ENCODE measurements around the gene ZNF787. TPM values are rescaled to one million over a fixed set of nuclear protein-coding genes. Genes with fewer than 3 reads are reported as not detected.

ZNF787 gene
- total and polyA plus RNA-seq, 2 of the 4 experiments (the other 2 are of a cell fraction): 4.8 to 11.2 TPM

DNA sequence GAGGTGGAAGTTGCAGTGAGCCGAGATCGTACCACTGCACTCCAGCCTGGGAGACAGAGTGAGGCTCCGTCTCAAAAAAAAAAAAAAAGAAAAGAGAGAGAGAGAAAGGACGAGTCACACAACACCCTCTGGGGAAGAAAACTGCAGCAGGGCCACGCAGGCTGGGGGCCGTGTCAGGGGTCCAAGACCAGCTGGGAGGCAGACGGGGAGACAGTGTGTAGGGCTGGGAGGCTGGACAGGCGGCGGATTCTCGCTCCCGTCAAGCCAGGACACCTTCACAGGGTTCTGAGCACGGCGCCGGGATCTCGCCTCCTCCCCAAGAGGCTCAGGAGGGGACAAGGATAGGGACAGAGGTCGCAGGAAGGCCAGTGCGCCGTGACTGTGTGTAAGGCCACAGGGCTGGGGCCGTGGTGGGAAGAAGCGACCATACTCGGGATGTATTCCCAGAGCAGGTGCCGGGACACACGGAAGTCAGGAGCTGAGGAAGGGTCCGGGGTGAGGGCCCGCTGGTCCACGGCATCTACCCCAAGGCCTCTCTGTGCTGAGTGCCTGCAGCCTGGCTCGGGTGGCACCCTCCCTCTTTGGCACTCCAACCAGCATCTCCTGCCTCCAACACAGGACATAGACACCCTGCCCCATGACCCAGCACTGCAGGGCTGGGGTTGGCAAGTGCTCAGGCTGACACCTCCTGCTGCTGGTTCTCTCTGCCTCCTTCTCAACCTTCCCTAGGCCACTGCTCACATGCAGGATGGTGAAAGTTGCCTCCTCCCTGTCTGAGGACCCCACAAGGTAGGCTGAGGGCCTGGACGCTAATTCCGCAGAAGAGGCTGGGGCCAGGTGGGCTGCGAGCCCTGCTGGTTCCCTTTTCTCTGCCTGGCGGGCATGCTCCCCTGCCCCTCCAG lies 21.2 kb downstream of the ZNF787 start:
- ATAC-seq (ENCODE audit: low read depth): no peak
- POLR2A ChIA-PET (ENCODE audit: unreplicated experiment): no interaction called here

More for the DNA sequence above, 21.2 kb downstream of the ZNF787 start:
- H4K5ac ChIP-seq (ENCODE audit: low read depth, low read length): no peak overlapping the region
- H2AK9ac ChIP-seq (replicated peaks; ENCODE audit: low read depth, low read length, poor library complexity): no peak overlapping the region
- peaks cover 47% of the 10 kb centered on the region for H3K36me3 ChIP-seq (ENCODE audit: control insufficient read depth, insufficient read depth, low read length)
- no peak overlapping the region for H2BK15ac ChIP-seq (ENCODE audit: low read depth, low read length)
- H3K14ac ChIP-seq (replicated peaks; ENCODE audit: low read depth, low read length): no peak overlapping the region
- peaks cover 35% of the 10 kb centered on the region for H4K20me1 ChIP-seq (ENCODE audit: insufficient read depth, low read length)
- in situ Hi-C loops (cut with MboI; ENCODE audit: low sequenced_read_pairs): no loop called here
- no peaks in the 10 kb centered on the region for H3K9me3 ChIP-seq (ENCODE audit: control insufficient read depth, insufficient read depth, low read length)
- no peak overlapping the region for H3K56ac ChIP-seq (ENCODE audit: extremely low read depth, insufficient read depth, low read length)
- CTCF ChIA-PET: no interaction called here
- no peak overlapping the region for H3K27ac ChIP-seq (ENCODE audit: insufficient read depth, low read length)
- TF ChIP-seq CHD1 (IDR thresholded peaks at IDR 0.05; ENCODE audit: low read depth, low read length): no peak
- TF ChIP-seq SMC3 (IDR thresholded peaks at IDR 0.05; ENCODE audit: low read depth, low read length): no peak
- TF ChIP-seq NFE2L2 (IDR thresholded peaks at IDR 0.05; ENCODE audit: low read depth, low read length): no peak
- no peak for TF ChIP-seq BHLHE40 (IDR thresholded peaks at IDR 0.05; ENCODE audit: low read depth, low read length)
- TF ChIP-seq MAZ (IDR thresholded peaks at IDR 0.05; ENCODE audit: borderline replicate concordance, low read depth, low read length): no peak
- no peak for TF ChIP-seq POLR2A (IDR thresholded peaks at IDR 0.05; ENCODE audit: low read depth, low read length)
- TF ChIP-seq, protein P1, sequence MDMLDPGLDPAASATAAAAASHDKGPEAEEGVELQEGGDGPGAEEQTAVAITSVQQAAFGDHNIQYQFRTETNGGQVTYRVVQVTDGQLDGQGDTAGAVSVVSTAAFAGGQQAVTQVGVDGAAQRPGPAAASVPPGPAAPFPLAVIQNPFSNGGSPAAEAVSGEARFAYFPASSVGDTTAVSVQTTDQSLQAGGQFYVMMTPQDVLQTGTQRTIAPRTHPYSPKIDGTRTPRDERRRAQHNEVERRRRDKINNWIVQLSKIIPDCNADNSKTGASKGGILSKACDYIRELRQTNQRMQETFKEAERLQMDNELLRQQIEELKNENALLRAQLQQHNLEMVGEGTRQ (IDR thresholded peaks at IDR 0.05; ENCODE audit: low read depth, low read length): no peak
- TF ChIP-seq MAFK (IDR thresholded peaks at IDR 0.05; ENCODE audit: low read depth, low read length): no peak
- no peak for TF ChIP-seq RFX5 (IDR thresholded peaks at IDR 0.05; ENCODE audit: low read depth, low read length)
- no peak overlapping the region for H2BK20ac ChIP-seq (ENCODE audit: low read depth, low read length)
- no peak overlapping the region for H3K18ac ChIP-seq (ENCODE audit: low read depth, low read length)
- H3K9me1 ChIP-seq (ENCODE audit: insufficient read depth, low read length): no peaks in the 10 kb centered on the region
- dilution Hi-C loops (cut with HindIII; ENCODE audit: low sequenced_read_pairs, unreplicated experiment): no loop called here
- H3K4ac ChIP-seq (ENCODE audit: low read depth, low read length): no peak overlapping the region
- no peaks in the 10 kb centered on the region for H3K27me3 ChIP-seq (ENCODE audit: control insufficient read depth, insufficient read depth, low read length)
- no peak overlapping the region for H4K91ac ChIP-seq (ENCODE audit: insufficient read depth, low read depth, low read length)
- no TSS peak for BruUV-seq (replicated peaks)
- H3K79me1 ChIP-seq (ENCODE audit: low read depth in 1 of 2, low read length in 2 of 2): peaks cover 6 to 32% of the 10 kb centered on the region in 2 experiments
- 94% methylated on average over 9 of the region's 31 CpGs; no CpG with 5 or more reads in 1 of the 2 experiments for WGBS, 2 experiments (ENCODE audit: extremely low coverage in 2 of 2, insufficient read length in 1 of 2)
- no peak for DNase-seq
- no peak overlapping the region for H2AK5ac ChIP-seq (ENCODE audit: low read depth, low read length)
- no peaks in the 10 kb centered on the region for H3K4me1 ChIP-seq (ENCODE audit: control insufficient read depth, insufficient read depth, low read length)
- H3K4me2 ChIP-seq (ENCODE audit: low read depth, low read length): no peak overlapping the region
- no peak overlapping the region for H3K4me3 ChIP-seq (ENCODE audit: insufficient read depth, low read depth, low read length)
- no peak overlapping the region for H3K9ac ChIP-seq (ENCODE audit: low read depth, low read length)
- no peak overlapping the region for H4K8ac ChIP-seq (ENCODE audit: low read depth in 2 of 2, low read length in 2 of 2)
- H3K23ac ChIP-seq (ENCODE audit: low read depth, low read length): no peak overlapping the region
- intact Hi-C loops (cut with micrococcal nuclease): no loop called here
- H2BK5ac ChIP-seq (ENCODE audit: low read depth, low read length, poor library complexity, severe bottlenecking): no peak overlapping the region
- H2AFZ ChIP-seq (replicated peaks; ENCODE audit: low read length, poor library complexity): no peak overlapping the region
- H2BK120ac ChIP-seq (ENCODE audit: low read depth, low read length): no peak overlapping the region

All from IMR-90 (cell line).